GM23338 (cell line): ENCODE data around the gene EFCAB13.

ENCODE experiments used
- CREB1 ChIP-seq: fragments of 250-450 bp; sonication (Bioruptor Pico); IDR thresholded peaks from 2 replicates; pipeline ENCODE4 v1.5.0; 2020; ENCODE audit warnings: low read depth, mild to moderate bottlenecking, moderate library complexity
- CTCF ChIP-seq, 2 experiments: fragments of 200-600 bp in 1 of 2; sonication (generic) in 1 of 2; conservative IDR thresholded peaks; 2 replicates each; pipeline versions ENCODE4 v1.5.1 to v1.6.1; 2016 to 2017; ENCODE audit warnings: antibody characterized with exemption in 2 of 2, low read depth in 2 of 2, mild to moderate bottlenecking in 2 of 2, moderate library complexity in 1 of 2
- EZH2 ChIP-seq: fragments of 200-600 bp; sonication (generic); IDR thresholded peaks from one replicate; pipeline ENCODE4 v1.8.0; 2017; ENCODE audit warnings: antibody characterized with exemption, mild to moderate bottlenecking, low read depth; ENCODE audit not compliant: unreplicated experiment
- EZH2phosphoT487 ChIP-seq: fragments of 200-600 bp; sonication (generic); IDR thresholded peaks from one replicate; pipeline ENCODE4 v1.8.1; 2018; ENCODE audit warnings: antibody characterized with exemption; ENCODE audit not compliant: unreplicated experiment
- JUNB ChIP-seq: IDR thresholded peaks from one replicate; pipeline ENCODE4 v1.6.1; 2016; ENCODE audit warnings: antibody characterized with exemption; ENCODE audit not compliant: unreplicated experiment
- NANOG ChIP-seq: IDR thresholded peaks from 2 replicates; pipeline ENCODE4 v1.6.1; 2016; ENCODE audit warnings: antibody characterized with exemption, borderline replicate concordance
- POLR2AphosphoS5 ChIP-seq: IDR thresholded peaks from 2 replicates; pipeline ENCODE4 v1.6.1; 2016; ENCODE audit warnings: antibody characterized with exemption, low read depth
- STAT1 ChIP-seq: IDR thresholded peaks from one replicate; pipeline ENCODE4 v1.6.1; 2016; ENCODE audit warnings: antibody characterized with exemption; ENCODE audit not compliant: unreplicated experiment
- ZNF331 ChIP-seq: fragments of 250-450 bp; sonication (Bioruptor Pico); IDR thresholded peaks from 2 replicates; pipeline ENCODE4 v1.5.0; 2020; ENCODE audit warnings: low read depth, mild to moderate bottlenecking, moderate library complexity
- ZNF462 ChIP-seq: fragments of 250-450 bp; sonication (Bioruptor Pico); IDR thresholded peaks from 2 replicates; pipeline ENCODE4 v1.5.0; 2020; ENCODE audit warnings: mild to moderate bottlenecking, moderate library complexity
- TF ChIP-seq, protein P1 (sequence below): IDR thresholded peaks from one replicate; pipeline ENCODE4 v1.6.1; 2018; ENCODE audit warnings: antibody characterized with exemption; ENCODE audit not compliant: unreplicated experiment
- TF ChIP-seq, protein P2 (sequence below): IDR thresholded peaks from 2 replicates; pipeline ENCODE4 v1.6.1; 2016; ENCODE audit warnings: antibody characterized with exemption

- no peak for TF ChIP-seq CTCF (conservative IDR thresholded peaks at IDR 0.05; ENCODE audit: low read depth in 2 of 2)
- TF ChIP-seq POLR2AphosphoS5 = no peak
- no peak for TF ChIP-seq EZH2phosphoT487
- TF ChIP-seq EZH2 = no peak
- no peak for TF ChIP-seq NANOG
- TF ChIP-seq CREB1 (CRISPR knock-in tag) = no peak
- TF ChIP-seq ZNF462 (CRISPR knock-in tag) = no peak
- TF ChIP-seq, protein P1, sequence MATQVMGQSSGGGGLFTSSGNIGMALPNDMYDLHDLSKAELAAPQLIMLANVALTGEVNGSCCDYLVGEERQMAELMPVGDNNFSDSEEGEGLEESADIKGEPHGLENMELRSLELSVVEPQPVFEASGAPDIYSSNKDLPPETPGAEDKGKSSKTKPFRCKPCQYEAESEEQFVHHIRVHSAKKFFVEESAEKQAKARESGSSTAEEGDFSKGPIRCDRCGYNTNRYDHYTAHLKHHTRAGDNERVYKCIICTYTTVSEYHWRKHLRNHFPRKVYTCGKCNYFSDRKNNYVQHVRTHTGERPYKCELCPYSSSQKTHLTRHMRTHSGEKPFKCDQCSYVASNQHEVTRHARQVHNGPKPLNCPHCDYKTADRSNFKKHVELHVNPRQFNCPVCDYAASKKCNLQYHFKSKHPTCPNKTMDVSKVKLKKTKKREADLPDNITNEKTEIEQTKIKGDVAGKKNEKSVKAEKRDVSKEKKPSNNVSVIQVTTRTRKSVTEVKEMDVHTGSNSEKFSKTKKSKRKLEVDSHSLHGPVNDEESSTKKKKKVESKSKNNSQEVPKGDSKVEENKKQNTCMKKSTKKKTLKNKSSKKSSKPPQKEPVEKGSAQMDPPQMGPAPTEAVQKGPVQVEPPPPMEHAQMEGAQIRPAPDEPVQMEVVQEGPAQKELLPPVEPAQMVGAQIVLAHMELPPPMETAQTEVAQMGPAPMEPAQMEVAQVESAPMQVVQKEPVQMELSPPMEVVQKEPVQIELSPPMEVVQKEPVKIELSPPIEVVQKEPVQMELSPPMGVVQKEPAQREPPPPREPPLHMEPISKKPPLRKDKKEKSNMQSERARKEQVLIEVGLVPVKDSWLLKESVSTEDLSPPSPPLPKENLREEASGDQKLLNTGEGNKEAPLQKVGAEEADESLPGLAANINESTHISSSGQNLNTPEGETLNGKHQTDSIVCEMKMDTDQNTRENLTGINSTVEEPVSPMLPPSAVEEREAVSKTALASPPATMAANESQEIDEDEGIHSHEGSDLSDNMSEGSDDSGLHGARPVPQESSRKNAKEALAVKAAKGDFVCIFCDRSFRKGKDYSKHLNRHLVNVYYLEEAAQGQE = no peak
- no peak for TF ChIP-seq STAT1
- TF ChIP-seq, protein P2, sequence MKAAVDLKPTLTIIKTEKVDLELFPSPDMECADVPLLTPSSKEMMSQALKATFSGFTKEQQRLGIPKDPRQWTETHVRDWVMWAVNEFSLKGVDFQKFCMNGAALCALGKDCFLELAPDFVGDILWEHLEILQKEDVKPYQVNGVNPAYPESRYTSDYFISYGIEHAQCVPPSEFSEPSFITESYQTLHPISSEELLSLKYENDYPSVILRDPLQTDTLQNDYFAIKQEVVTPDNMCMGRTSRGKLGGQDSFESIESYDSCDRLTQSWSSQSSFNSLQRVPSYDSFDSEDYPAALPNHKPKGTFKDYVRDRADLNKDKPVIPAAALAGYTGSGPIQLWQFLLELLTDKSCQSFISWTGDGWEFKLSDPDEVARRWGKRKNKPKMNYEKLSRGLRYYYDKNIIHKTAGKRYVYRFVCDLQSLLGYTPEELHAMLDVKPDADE = no peak
- TF ChIP-seq JUNB = no peak
- no peak for TF ChIP-seq ZNF331
Measured at GRCh38 chr17:47274319-47275069, 49.3 kb upstream of the EFCAB13 start.
